GM18511 (cell line): ENCODE results near the gene BCL6.

Experiments used
- ATAC-seq: cut with Tn5 transposase; IDR thresholded peaks from one replicate; pipeline ENCODE4 v1.9.1; 2021; ENCODE audit warnings: mild to moderate bottlenecking, moderate library complexity; ENCODE audit not compliant: unreplicated experiment

BCL6 gene

DNA sequence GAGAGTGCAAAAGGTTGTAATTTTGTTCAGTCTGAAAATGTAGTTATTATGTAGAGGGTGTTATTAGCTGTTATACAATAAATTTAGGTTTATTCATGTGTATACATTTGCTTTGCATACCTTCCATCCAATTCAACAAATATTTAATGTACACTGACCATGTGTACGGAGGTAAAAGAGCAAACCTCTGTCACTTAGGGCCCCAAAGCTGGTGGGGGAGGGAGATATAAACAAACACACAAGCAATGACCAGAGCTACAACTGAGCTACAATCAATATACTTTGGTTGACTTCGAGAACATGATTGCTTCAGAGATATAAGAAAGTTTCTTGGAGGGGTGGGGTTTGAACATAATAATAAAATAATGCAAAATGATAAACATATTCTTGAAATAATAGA lies 17.5 kb upstream of the BCL6 start:
- ATAC-seq: no peak

DNA sequence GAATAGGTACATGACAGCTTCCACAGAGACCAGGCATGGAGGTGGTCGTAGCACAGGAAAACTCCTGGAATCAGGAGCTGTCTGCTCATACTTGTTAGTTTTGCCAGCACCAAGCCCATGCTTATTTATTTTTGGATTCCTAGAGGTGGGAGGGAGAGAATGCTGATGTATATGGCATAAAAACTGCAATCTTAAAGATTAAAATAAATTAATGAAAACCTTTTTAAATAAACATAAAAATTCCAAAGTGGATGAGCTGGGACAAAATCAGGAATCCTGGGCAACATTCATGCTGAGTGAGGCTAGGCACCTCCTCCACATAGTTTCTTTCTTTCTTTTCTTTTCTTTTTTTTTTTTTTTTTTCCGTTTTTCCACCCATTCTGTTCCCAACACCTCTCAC lies 14.3 kb upstream of the BCL6 start:
- ATAC-seq: no peak

DNA sequence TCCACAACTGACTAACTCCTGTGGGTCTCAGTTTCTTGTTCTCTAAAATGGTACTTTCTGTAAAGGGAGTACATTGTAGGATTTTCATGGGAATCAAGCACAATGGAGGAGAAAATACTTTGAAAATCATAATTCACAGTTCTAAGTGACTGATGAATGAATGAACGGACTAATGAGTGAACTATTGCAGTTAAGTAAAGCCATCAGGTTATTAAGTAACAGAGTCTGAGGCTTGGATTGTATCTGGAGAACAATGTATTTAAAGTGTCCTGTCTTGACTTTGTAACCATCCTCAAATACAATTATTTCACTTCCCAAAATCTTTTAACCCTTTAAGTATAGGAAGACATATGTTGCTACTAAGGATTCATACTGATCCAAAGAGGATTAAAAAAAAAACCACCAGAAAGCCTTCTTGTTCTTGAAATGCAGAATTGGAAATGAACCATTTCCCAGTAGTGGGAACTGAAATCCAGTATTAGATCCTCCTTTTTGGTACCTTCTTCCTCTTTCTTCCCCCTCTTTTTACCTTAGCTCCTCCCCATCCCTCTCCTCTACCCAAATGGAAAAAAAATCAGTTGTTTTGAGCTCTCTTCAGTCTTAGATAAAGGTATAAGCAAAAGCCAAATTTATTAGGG lies 13.2 kb upstream of the BCL6 start:
- no peak for ATAC-seq

DNA sequence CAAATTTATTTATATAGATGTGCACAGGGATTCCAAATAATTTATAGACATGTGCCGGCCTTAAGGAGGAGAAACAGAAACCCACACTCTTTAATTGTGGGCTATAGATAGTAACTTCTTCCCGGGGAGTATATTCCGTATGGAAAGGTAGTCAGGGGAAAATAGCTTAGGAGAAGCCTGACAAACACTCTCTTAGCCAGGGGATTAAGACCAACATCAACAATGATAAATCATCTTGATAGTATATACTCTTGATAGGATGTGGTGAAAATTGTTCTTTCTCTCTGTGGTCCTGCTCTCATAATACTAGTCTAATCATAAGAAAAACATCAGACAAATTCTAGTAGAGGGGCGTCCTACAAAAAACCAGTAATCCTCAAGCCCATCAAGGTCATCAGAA lies 8.2 kb upstream of the BCL6 start:
- ATAC-seq: no peak

DNA sequence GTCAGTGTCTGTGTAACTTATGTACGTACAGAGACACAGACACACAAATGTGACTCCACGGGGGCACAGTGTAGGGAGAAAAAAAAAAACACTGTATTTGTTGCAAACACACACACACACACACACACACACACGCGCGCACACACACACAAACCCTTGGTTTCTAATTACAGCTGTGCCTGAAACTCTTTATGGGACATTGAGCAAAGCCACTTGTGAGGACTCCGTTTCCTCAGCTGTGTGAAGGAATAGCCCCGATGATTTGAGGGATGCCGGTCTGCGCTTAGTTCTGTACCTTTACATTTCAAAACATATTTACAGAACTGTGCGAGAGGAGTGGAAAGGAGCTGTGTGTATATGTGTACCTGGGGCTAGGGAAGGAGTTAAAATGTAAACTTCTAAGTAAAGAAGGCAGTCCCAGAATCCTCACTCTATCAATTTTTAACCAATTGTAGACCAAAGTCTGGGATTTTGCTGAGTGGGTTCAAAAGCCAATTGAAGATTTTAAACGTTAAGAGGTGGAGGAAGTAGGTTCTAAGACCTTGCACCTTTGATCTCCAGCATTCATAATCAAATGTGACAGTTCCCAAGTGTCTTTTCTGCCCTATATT lies 5.3 kb upstream of the BCL6 start:
- ATAC-seq: no peak

DNA sequence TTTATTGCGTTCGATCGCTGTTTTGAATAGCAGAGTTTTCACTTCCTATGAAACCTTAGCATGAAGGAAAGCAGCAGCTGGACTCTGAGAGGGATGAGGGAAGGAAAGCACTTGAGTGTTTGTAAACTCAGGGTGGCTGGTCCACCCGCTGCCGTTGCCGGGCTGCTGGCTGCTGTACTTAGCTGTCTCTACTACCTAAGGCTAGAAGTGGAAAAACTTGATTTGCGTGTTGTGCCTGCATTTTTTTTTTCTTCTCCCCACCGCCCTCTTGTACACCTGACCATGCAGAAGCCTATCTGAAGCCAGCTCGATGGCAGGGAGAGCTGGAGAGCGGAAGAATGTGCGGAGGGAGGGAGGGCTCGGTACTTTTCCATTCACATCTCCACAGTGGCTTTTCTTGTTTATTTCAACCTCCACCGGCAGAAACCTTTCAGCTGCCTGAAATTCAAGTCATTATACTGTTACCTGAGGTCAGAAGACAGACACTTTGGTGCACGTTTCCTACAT lies 4.8 kb upstream of the BCL6 start:
- no peak for ATAC-seq

DNA sequence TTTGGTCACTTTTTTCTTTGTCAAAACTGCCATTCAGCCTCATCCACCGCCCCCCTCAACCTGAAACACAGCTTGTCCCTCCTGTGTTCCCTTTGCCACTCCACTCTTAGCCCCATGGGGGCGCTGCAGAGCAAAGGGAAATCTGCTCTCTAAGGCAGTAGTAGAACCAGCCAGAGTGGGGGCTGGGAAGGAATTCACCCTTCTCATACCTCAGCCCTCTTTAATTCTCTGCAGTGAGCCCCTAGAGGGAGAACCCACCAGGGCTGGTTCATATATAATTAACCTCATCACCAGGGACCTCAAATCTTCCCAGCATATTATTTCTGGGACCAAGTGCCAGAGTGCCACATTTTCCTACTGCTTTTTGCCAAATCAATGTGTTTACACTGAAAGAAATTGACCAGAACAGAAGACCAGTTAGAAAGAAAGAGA lies 2.8 kb upstream of the BCL6 start:
- peak; percentile 48 for ATAC-seq

DNA sequence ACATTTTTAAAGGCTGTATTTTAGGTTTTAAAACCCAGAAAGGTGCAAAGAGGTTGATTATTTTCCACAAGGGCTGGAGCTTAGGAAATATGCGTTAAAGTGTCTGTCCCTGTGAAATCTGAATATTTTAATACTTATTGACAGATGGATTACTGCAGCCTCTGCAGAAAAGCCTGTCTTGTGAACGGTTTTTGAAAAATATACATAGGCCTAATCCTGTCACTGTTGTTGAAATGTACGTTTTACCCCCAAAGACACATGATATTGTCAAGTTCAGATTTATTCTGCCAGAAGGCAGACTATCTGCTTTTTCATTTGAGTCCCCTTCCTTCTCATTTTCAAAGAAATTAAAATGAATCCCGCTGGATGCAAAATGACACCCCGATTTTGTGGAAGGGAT lies 2.2 kb upstream of the BCL6 start:
- no peak for ATAC-seq

DNA sequence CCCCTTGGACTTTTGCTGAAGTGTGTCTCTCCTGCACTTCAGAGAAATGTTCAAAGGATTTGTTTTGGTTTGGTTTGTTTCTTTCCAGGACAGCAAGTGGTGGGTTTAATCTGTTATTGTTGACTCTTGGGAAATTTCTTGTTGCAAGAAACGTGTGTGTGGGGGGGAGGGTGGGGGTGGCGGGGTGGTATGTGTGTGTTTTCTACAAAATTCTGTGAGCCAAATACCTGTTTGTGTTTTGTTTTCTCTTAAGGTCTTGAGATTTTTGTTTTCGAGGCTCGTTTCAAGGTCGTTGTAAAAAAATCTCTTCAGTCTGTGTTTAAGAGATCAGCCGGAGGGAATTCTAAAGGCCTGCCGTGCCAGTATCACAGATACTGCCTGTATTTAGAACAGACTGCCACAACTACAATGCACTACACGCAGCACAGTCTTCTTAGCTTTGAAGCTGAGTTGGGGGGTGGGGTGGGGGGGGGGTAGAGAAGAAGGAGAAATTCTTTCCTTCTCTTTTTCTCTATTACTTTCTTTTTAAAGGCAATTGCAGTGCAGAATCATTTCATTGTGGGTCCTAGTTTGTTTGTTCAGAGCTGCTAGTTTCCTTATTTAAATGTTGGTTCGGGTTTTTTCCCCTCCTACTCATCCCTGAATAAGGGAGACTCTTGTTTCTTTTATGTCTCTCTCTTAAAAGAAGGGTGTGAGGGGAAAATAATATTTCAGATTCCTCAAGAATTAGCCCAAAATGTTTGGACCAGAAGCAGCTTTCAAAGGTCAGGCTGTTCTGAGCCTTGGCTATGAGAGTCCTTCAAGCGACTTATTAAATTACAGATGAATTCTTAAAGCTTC lies 1.4 kb upstream of the BCL6 start:
- ATAC-seq: no peak

DNA sequence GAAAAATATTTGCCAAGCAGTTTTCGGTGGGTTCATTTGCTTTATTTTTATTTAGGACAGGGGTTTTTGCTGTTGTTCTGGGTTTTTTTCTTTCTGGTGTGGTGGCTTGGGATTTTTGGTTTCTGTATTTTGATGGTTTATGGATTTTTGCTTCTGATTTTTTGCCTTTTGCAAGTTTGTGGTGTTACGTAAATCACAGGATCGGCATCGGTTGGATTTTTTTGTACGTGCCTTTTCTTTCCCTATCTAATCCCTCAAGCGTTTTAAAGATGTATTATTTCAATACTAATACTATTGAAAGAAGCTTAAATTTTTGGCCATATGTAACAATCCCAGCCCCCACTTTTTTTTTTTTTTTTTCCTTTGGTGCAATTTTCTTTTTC lies 782 bp upstream of the BCL6 start:
- no peak for ATAC-seq

DNA sequence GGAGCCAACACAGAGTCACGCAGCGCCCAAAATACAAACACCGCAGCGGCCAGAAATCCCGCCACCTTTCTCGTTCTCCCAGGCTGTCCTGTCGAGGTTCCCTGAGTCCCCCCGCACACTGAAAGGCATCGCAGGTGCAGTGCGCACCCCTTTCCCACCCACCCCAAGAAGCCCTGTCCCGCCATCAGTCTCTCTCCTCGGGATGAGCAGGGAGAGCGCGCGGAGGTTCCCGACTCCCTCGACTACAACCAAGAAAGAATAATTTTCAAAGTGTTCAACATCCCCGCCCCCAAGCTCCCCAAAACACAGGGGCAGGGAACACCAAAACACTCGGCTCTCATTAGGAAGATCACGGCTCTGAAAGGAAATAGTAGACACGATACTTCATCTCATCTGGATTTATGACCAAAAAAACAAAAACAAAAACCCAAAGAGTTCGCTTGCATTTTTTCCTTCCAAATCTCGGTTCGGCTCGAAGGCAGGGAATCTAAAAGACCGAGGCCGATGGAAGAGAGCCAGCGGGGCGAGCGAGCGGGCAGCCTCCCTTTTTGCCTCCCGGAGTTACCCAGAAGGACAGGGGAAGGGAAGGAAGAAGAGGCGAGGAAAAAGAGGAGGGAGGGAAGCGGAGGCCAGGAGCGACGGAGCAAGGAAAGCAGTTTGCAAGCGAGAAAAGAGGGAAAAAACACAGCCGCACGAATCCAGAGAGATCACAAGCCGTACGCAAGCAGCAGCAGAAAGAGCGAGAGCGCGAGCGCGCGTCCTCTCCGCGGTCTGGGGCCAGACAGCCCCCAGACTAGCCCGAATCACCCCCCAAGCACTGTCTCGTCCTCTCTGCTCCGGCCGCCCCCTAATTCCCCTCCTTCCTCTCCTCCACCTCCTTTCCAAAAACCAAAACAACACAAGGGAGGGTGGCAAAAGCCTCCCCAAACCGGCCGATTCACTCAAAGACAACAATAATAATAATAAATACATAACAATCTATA lies 808 bp downstream of the BCL6 start:
- ATAC-seq: no peak

DNA sequence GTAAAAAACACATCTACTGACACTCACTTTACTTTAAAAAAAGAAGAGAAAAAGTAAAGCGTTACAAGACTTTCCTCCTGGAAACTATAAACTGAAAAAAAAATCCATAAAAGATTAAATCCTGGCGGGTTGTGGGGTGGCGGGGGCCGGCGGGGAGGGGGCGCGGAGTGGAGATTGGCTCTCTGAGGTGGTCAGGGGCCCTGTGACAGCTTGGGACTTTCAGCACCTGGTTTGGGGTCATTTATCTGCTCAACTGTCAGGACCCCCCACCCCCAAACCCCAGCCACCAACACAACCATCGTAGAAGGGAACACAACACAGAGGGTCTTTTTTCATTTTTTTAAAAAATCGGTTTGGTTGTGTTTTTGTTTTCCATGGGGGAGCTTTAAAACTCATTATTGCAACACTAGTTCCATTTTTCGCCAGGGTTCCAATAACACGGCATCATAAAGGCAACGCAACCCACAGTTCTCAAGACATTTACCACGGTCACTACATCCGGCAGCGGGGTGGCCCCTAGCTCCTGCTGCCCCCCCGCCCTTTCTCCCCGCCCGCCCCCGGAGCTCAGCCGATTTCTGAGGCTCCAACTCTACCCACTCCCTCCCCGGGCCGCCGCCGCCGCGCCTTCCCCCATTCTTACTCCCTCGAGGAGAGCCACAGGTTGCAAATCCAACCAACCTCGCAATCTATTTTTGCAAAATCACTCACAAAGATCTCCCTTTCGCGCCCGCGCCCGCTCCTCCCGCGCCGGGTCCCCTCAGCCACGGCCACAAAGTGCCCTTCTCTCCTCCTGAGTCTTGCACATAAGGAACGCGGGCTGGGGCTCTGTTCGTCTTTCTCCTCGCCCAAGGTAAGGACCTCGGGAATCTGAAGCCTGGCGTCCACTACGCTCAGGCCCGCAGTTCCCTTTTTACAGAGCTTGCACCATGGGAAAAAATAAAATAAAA lies 1.8 kb downstream of the BCL6 start:
- ATAC-seq: no peak

DNA sequence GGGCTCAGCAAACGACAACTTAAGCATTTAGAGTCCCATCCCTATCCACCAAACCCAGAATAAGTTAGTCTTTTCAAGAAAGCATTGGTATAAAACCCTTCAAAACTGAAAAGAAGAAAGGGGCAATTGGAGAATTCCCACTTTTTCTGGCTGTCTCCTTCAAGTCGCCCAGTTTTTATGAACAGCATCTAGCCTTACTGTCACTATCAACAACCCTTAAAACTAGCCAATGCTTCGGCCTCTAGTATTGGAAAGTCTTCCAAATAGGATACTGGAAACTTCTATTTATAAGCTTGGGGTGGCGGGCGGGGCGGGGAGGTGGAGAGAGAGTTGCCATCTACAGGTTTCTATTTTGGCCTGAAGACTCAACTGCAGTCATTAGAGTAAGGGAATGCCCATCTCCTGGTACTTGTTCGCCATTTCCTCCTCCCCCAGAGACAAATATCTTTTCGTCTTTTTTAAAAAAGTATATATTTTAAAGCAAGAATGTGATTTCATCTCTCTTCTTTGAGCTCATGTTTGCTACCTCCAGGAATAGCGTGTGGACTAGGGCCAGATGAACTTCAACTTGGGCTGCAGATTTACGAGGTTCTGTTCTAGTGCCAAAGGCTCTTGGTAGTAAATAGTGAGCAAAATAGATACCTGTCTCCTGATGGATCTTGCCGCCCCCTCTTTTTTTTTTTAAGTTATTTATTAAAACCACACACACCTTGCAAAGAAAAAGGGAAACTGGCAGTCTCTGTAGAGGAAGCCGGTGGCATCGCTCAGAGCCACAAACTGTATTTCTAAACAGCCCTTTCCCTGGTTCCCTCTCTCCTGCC lies 2.7 kb downstream of the BCL6 start:
- ATAC-seq: no peak

DNA sequence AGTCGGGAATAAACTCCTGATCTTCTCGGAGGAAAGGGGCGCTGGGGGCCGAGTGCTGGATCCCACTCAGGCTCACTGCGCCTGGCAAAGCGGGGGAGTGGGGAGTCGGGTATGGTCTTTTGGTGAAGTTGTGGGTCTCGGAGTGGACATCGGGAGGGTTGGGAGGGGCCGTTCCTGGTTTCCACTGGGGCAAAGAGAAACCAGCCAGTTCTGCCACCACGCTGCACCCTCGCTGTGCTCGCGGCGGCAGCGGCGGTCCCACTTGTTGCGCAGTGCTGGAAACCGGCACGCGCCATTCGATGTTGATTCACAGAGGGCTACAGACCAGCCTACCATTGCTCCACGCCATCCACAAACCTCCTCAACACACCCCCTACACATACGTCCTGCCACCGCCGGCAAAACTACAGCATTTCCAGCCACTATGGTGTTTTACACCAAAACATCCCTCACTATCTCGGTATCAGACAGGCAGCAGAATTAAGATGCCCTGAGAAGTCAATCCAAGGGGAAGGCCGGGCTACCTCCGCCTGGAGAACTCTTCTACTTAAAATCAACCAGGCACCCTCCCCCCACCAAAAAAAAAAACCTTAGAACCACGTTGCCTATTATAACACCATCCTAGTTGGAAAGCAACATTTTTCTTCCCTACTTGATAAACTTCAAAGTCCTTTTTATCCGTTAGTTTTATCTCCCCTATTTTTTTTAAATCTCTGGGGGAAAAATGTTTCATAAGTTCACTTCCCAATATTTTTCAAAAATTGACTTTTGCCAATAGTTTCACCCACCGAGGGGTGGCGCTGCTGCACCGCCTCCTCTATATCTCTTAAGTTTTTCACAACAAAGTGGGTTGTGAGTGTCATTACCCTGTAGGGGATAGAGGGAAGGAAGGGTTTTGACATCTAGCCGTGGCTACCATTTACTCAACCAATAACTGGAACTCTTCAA lies 3.6 kb downstream of the BCL6 start:
- ATAC-seq: no peak

DNA sequence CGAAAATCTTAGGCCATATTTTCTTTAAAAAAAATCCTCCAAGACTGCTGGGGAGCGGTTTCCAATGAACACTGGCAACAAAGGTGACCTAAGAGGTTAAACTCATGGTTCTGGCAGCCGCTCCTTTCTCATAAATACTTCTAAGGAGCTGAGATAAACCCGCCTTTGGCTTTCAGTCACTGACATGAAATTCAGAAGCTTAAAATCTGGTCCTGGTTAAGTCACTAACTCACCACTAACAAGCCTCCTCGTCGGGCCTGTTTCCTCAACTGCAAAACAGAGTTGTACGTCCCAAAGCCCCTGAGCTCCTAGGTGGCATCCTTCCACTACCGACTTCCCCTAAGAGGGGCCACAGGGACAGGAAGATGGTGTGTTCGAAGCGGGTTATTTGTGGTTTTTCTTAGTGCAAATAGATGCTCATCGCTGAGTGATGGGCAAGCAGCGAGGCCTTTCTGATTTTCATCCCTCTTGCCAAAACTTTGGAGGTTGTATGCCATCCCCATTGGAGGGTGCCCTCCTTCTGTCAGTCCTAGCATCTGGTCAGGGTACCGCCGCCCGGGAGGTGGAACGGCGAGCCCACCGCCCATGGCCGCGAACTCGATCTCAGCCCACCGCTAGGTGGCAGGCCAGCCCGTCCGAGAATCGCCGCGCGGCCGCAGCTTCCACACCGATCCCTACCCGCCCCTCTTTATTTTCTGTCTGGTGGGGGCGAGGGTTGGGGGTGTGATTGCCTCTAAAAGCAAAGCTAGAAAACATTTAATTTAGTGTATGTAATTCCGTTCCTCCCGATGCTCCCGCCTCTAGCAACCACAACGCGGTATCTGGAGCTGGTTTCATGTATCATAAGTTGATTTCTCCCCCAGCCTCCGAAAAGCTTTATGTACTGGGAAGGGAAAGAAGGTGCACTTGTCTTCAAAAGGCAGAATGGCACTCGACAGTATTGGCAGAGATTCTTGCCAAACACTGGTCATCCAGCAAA lies 4.6 kb downstream of the BCL6 start:
- ATAC-seq: no peak

DNA sequence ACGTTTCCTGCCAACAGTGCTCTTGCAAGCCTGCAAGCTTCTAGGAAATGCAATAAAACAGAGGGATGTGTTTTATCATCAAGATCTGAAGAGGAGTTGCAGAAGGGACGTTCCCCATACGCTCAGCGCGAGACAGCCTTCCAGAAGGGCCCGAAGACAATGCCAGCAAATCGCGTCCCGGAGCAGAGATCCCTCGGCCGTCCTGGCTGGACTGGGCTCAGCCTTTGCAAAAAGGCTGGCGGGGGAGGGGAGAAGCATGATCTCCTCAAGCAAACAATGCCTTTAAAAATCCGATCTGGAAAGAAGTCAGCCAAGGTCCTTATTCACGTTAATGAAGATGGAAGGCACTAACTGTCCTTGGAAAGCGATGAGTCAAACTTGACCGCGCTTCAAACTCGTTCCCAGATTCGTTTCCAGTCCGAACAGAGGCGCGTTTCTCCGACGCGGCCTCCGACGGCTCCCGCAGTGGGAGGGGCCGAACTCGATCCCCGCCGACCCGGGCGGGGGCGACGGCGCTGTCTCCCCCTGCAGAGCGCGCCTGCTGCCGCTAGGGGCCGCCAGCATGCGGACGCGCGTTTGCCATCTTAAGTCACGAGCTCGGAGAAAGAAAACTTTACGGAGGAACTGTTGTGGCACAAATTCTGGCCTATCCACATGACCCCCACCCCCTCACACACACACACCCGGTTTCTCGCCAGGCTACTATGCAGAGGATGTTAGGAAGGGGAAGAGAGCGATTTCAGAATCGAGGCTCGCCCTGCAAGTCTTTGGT lies 5.5 kb downstream of the BCL6 start:
- no peak for ATAC-seq
